GM23338 (cell line): ENCODE data around the gene ATXN7L3. TPM values are rescaled to one million over a fixed set of nuclear protein-coding genes. Genes with fewer than 3 reads are reported as not detected.
A peak's percentile ranks its signal among the peaks of the same experiment; 100 is the strongest.

ENCODE experiments used
- ATAC-seq: fragments of 200-7000 bp; cut with Tn5 transposase; 3 replicates; pipeline ENCODE4 v1.9.1; 2020
- DNase-seq: peaks from one replicate; pipeline ENCODE4 v3.0.0-alpha.2; 2015; ENCODE audit warnings: low spot score
- H2AFZ ChIP-seq: fragments of 200-600 bp; sonication (generic); 2 replicates; pipeline ENCODE4 v1.8.0; 2016; ENCODE audit warnings: antibody characterized with exemption, mild to moderate bottlenecking, moderate library complexity
- H3F3A ChIP-seq: fragments of 200-600 bp; sonication (generic); replicated peaks from 2 replicates; pipeline ENCODE4 v1.8.0; 2017; ENCODE audit warnings: antibody characterized with exemption, mixed run types, low read depth
- H3K27ac ChIP-seq: fragments of 200-600 bp; sonication (generic); 2 replicates; pipeline ENCODE4 v1.6.1; 2016; ENCODE audit warnings: low read depth
- H3K27me3 ChIP-seq: fragments of 200-600 bp; sonication (generic); 2 replicates; pipeline ENCODE4 v1.8.0; 2016; ENCODE audit warnings: mild to moderate bottlenecking, mixed run types, moderate library complexity; ENCODE audit not compliant: insufficient read depth
- H3K36me3 ChIP-seq: fragments of 200-600 bp; sonication (generic); 2 replicates; pipeline ENCODE4 v1.8.0; 2016; ENCODE audit warnings: mild to moderate bottlenecking; ENCODE audit not compliant: insufficient read depth
- H3K4me1 ChIP-seq: fragments of 200-600 bp; sonication (generic); 2 replicates; pipeline ENCODE4 v1.8.0; 2016; ENCODE audit warnings: mild to moderate bottlenecking, moderate library complexity; ENCODE audit not compliant: insufficient read depth
- H3K4me2 ChIP-seq: fragments of 200-600 bp; sonication (generic); 2 replicates; pipeline ENCODE4 v1.7.1; 2017; ENCODE audit warnings: mixed run types
- H3K4me3 ChIP-seq: fragments of 200-600 bp; sonication (generic); 2 replicates; pipeline ENCODE4 v1.6.1; 2016; ENCODE audit warnings: mixed run types
- H3K79me2 ChIP-seq: fragments of 200-600 bp; sonication (generic); replicated peaks from 2 replicates; pipeline ENCODE4 v1.8.0; 2017; ENCODE audit warnings: mild to moderate bottlenecking; ENCODE audit not compliant: insufficient read depth
- H3K9me2 ChIP-seq: fragments of 200-600 bp; sonication (generic); 2 replicates; pipeline ENCODE4 v1.8.0; 2017; ENCODE audit not compliant: insufficient read depth
- H4K20me1 ChIP-seq: fragments of 200-600 bp; sonication (generic); replicated peaks from 2 replicates; pipeline ENCODE4 v1.8.0; 2017; ENCODE audit warnings: mild to moderate bottlenecking; ENCODE audit not compliant: insufficient read depth
- H3K27ac Mint-ChIP-seq: 2 replicates; pipeline ENCODE4 v1.8.0; 2020; ENCODE audit warnings: inconsistent platforms, mild to moderate bottlenecking, moderate library complexity, mixed read lengths
- H3K27me3 Mint-ChIP-seq: 3 replicates; pipeline ENCODE4 v1.8.0; 2022; ENCODE audit warnings: low read depth, mild to moderate bottlenecking, moderate library complexity, mixed read lengths, inconsistent platforms; ENCODE audit not compliant: insufficient read depth, poor library complexity
- H3K36me3 Mint-ChIP-seq: 3 replicates; pipeline ENCODE4 v1.8.0; 2021; ENCODE audit warnings: low read depth, mild to moderate bottlenecking, inconsistent platforms, moderate library complexity, mixed read lengths
- H3K4me1 Mint-ChIP-seq: 3 replicates; pipeline ENCODE4 v1.8.0; 2020; ENCODE audit warnings: mild to moderate bottlenecking, inconsistent platforms, mixed read lengths
- H3K4me3 Mint-ChIP-seq: 3 replicates; pipeline ENCODE4 v1.8.0; 2021; ENCODE audit warnings: moderate library complexity, mild to moderate bottlenecking, inconsistent platforms, mixed read lengths
- H3K9me3 Mint-ChIP-seq: 3 replicates; pipeline ENCODE4 v1.8.0; 2020; ENCODE audit warnings: moderate library complexity, mild to moderate bottlenecking, inconsistent platforms, mixed read lengths
- EZH2phosphoT487 ChIP-seq: fragments of 200-600 bp; sonication (generic); IDR thresholded peaks from one replicate; pipeline ENCODE4 v1.8.1; 2018; ENCODE audit warnings: antibody characterized with exemption; ENCODE audit not compliant: unreplicated experiment
- JUNB ChIP-seq: IDR thresholded peaks from one replicate; pipeline ENCODE4 v1.6.1; 2016; ENCODE audit warnings: antibody characterized with exemption; ENCODE audit not compliant: unreplicated experiment
- POLR2AphosphoS5 ChIP-seq: IDR thresholded peaks from 2 replicates; pipeline ENCODE4 v1.6.1; 2016; ENCODE audit warnings: antibody characterized with exemption, low read depth
- polyA plus RNA-seq: library from polyadenylated mRNA; unstranded; fragments of >200 nt; fragmentation: Nextera tagmentation; extraction: Ambion mirVana; gene quantifications from 2 replicates; pipeline ENCODE4 v1.2.1, GENCODE V29; 2016
- total RNA-seq: library from RNA; depleted of rRNA; stranded (reverse); fragments of >200 nt; shearing (Covaris generic); gene quantifications from 2 replicates; pipeline ENCODE4 v1.2.3, GENCODE V29; 2014
- TF ChIP-seq, protein P1 (sequence below): IDR thresholded peaks from one replicate; pipeline ENCODE4 v1.6.1; 2018; ENCODE audit warnings: antibody characterized with exemption; ENCODE audit not compliant: unreplicated experiment

The ATXN7L3 gene
- total and polyA plus RNA-seq, 2 experiments from 2014 or later, result 20.6 to 95.0 TPM

DNA sequence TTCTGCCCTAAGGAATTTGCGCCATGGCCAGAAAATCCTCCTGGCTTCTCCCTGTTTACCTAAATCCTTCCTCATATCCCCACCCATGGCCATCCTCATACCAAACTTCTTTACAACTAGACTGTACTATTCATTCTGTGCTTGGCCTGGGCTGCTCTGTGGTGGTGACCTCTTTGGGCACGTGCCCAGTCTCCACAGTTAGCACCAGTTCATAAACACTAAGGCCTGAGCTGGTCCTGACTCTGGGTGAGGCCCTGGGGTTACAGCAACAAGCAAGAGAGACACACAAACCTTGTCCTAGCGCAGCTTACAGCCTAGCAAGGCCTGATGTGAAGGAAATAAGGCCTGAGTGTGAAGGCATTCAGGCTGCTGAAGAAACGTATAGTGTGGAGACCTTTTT is 3.1 kb upstream of the ATXN7L3 start (continued):
- TF ChIP-seq, protein P1, sequence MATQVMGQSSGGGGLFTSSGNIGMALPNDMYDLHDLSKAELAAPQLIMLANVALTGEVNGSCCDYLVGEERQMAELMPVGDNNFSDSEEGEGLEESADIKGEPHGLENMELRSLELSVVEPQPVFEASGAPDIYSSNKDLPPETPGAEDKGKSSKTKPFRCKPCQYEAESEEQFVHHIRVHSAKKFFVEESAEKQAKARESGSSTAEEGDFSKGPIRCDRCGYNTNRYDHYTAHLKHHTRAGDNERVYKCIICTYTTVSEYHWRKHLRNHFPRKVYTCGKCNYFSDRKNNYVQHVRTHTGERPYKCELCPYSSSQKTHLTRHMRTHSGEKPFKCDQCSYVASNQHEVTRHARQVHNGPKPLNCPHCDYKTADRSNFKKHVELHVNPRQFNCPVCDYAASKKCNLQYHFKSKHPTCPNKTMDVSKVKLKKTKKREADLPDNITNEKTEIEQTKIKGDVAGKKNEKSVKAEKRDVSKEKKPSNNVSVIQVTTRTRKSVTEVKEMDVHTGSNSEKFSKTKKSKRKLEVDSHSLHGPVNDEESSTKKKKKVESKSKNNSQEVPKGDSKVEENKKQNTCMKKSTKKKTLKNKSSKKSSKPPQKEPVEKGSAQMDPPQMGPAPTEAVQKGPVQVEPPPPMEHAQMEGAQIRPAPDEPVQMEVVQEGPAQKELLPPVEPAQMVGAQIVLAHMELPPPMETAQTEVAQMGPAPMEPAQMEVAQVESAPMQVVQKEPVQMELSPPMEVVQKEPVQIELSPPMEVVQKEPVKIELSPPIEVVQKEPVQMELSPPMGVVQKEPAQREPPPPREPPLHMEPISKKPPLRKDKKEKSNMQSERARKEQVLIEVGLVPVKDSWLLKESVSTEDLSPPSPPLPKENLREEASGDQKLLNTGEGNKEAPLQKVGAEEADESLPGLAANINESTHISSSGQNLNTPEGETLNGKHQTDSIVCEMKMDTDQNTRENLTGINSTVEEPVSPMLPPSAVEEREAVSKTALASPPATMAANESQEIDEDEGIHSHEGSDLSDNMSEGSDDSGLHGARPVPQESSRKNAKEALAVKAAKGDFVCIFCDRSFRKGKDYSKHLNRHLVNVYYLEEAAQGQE, result no peak
- TF ChIP-seq EZH2phosphoT487 (no peak), POLR2AphosphoS5 (no peak), JUNB (no peak)

DNA sequence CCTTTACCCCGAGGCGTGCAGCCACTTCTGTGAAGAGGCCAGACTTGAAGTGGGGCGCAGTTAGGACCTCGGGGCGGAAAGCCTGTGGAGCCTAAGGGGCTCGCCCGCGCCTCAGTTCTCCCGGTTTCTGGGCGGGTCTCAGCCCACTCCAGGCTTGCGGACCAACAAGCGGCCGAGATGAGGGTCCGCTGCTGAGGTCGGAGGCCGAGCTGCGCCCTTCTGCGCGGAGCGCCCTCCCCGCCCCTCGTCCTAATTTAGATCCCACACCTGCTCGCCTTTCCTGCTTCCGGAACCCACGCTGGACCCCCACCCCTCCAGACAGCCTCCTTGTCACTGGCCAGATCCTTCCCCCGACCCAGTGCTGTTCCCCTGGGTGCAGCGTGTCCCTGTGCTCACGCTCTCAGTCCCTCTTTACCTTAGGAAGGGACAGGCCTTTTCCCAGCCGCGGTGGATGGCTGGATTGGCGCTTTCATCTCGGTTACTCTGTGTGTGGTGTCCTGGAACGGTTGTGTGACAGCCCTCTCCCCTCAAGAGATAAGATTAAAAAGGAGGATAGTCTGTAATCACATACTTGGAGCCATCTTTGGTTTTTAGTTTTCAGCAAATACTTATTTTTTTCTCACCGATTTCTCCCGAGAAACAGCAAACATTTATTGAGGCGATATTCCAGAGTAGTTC is 933 bp upstream of the ATXN7L3 start:
- peaks cover 23% of the 10 kb centered on the region for H3K79me2 ChIP-seq
- H3K27ac ChIP-seq, result peak overlapping the region; percentile 98
- peak; percentile 43 for DNase-seq
- no peaks in the 10 kb centered on the region for H3K9me2 ChIP-seq
- H3F3A ChIP-seq, result peaks cover 22% of the 10 kb centered on the region
- Mint-ChIP-seq H3K27me3 (peaks cover 12% of the 10 kb centered on the region), H3K36me3 (peaks cover 29% of the 10 kb centered on the region), H3K27ac (peak overlapping the region; percentile 95), H3K4me1 (peaks cover 30% of the 10 kb centered on the region), H3K4me3 (peak overlapping the region; percentile 90), H3K9me3 (no peaks in the 10 kb centered on the region)
- H4K20me1 ChIP-seq, result peaks cover 5% of the 10 kb centered on the region; the same call in 1 of the 2 replicates
- TF ChIP-seq POLR2AphosphoS5 (peak; percentile 59), EZH2phosphoT487 (no peak)
- no peaks in the 10 kb centered on the region for H3K27me3 ChIP-seq
- peak overlapping the region; percentile 98 for H3K4me2 ChIP-seq
- H2AFZ ChIP-seq, result peak overlapping the region; percentile 87
- peak overlapping the region; percentile 86 for H3K4me3 ChIP-seq
- ATAC-seq, result peak; percentile 51
- H3K36me3 ChIP-seq, result peaks cover 2% of the 10 kb centered on the region
- H3K4me1 ChIP-seq, result peaks cover 23% of the 10 kb centered on the region

DNA sequence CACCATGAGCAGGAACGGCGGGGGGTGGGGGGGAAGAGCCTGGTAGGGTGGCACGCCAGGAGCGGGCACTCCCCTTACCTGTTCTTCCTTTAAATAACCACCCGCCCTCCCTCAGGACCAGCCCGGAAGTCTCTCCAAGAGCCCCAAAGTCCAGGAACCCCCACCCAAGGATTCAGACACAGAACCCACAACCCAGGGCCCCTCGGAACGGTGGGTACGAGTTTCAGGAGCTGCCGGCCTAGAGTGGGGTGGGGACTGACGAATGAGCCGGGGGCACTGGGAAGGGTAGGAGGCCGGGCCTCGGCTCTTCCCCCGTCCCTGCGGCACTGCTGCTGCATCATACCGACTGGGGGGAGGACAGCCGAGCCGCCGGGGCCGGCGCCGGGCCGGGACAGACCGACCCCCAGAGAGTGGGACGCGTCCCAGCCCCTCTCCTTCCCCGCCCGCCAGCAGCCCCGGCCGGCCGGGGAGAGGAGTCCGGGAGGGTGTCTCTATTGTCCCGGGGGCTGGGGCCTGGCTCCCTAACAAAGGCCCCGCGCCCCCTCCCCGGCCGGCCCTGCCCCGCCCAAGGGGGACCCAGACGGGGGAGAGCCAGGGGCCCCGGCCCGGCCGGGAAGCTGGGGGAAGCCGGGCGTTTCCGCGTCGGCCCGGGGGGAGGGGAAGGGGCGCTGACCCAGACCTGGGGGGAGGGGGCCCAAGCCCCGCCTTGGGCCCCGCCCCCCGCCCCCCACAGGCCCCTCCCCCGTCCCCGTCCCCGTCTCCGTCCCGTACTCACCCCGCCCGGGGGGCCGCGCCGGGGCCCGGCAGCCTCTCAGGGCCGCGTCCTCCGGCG is 747 bp downstream of the ATXN7L3 start:
- no peaks in the 10 kb centered on the region for H3K9me3 Mint-ChIP-seq
- H3K4me3 ChIP-seq, result peak overlapping the region; percentile 86
- H3K79me2 ChIP-seq, result peaks cover 23% of the 10 kb centered on the region
- H3K4me1 ChIP-seq, result peaks cover 16% of the 10 kb centered on the region
- H3K27me3 Mint-ChIP-seq, result peaks cover 16% of the 10 kb centered on the region
- peak overlapping the region; percentile 96 for H3K4me2 ChIP-seq
- peaks cover 12% of the 10 kb centered on the region for H3K36me3 ChIP-seq
- no peaks in the 10 kb centered on the region for H3K27me3 ChIP-seq
- peaks cover 5% of the 10 kb centered on the region; the same call in 1 of the 2 replicates for H4K20me1 ChIP-seq
- peak overlapping the region; percentile 85 for H3K27ac ChIP-seq
- peaks cover 28% of the 10 kb centered on the region for H3K4me1 Mint-ChIP-seq
- H2AFZ ChIP-seq, result no peak overlapping the region
- peaks cover 46% of the 10 kb centered on the region for H3K36me3 Mint-ChIP-seq
- ATAC-seq (peak; percentile 11), DNase-seq (peak; percentile 82)
- H3K27ac Mint-ChIP-seq, result peak overlapping the region; percentile 55; the same call in 1 of the 2 replicates
- H3F3A ChIP-seq, result peaks cover 23% of the 10 kb centered on the region
- no peaks in the 10 kb centered on the region for H3K9me2 ChIP-seq
- H3K4me3 Mint-ChIP-seq, result peak overlapping the region; percentile 79
- TF ChIP-seq JUNB (no peak), POLR2AphosphoS5 (0 out of 2 replicates have a peak, but pooled peaks have one; percentile 10)
